Measurements from ENCODE around the gene ENTPD6.

DNA sequence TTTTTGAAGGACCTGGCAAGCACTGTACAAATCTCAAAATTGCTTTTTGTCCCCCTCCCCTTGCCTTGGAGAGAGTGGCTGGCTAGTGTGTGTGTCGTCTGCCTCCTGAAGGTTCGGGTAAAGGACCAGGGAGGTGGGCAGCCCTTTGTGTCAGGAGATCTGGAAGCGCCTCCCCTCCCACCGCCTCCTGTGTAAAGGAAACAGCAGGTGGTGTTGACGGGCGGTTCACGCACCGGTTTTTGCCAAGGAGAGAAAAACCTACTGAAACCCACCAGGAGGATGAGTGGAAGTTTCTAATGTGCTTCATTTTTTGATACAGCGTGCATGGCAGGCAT lies 1.2 kb downstream of the ENTPD6 start:
- TF ChIP-seq, protein P1, sequence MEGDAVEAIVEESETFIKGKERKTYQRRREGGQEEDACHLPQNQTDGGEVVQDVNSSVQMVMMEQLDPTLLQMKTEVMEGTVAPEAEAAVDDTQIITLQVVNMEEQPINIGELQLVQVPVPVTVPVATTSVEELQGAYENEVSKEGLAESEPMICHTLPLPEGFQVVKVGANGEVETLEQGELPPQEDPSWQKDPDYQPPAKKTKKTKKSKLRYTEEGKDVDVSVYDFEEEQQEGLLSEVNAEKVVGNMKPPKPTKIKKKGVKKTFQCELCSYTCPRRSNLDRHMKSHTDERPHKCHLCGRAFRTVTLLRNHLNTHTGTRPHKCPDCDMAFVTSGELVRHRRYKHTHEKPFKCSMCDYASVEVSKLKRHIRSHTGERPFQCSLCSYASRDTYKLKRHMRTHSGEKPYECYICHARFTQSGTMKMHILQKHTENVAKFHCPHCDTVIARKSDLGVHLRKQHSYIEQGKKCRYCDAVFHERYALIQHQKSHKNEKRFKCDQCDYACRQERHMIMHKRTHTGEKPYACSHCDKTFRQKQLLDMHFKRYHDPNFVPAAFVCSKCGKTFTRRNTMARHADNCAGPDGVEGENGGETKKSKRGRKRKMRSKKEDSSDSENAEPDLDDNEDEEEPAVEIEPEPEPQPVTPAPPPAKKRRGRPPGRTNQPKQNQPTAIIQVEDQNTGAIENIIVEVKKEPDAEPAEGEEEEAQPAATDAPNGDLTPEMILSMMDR (IDR thresholded peaks at IDR 0.05; ENCODE audit: insufficient read depth, low read depth, low read length) = no peak
- TF ChIP-seq EZH2 (IDR thresholded peaks at IDR 0.05; ENCODE audit: insufficient read depth, low read length) = no peak
